Measurements from ENCODE around the gene HPCAL4. TPM values are rescaled to one million over a fixed set of nuclear protein-coding genes. Genes with fewer than 3 reads are reported as not detected.

The HPCAL4 gene
- total and polyA plus RNA-seq, 9 of the 15 experiments (the other 6 are each of a cell fraction or from before 2014, with no cell fraction given), result 0.01 to 0.04 (median 0.04) TPM; not detected in 4

DNA sequence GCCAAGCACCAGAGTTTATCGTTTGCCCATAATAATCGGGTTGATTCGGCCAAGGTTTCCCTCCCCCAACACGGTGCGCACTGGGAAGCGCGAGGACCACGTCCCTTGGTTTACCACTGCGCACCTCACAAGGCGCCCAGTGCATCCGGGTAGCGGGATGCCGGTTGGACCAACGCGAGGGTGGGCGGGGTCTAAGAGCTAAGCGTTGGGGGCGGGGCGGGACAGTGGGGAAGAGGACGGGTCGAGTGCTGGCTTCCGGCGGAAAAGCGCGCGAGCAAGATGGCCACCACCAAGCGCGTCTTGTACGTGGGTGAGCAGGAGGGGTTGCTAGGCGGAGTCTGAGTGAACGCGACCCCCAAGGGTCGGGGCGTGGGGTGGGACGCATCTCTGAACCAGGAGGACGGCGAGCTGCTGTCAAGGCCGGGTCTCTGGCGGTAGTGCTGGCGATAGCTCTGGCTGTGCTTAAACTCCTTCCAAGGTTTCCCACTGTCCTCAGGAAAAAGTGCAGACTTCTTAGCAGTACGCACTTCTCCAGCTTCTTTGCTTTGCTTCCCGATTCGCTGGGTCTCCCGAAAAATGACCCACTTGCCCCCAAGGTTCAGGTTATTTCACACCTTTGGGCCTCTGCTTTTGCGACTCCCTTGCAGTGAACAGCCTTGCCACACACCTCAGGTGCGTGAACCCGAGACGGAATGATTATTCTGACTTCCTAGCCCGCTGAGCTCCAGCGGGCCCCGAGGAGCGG is 47.6 kb upstream of the HPCAL4 start, which contains the start of gene PPIE (continued):
- TF ChIP-seq KLF1 (tag; IDR thresholded peaks at IDR 0.05) (peak; percentile 60; the same call in 1 of the 2 replicates), TAF1 (IDR thresholded peaks at IDR 0.05; ENCODE audit: control insufficient read depth, extremely low read depth, insufficient read depth, low read length, severe bottlenecking) (peak; percentile 90), HNRNPUL1 (IDR thresholded peaks at IDR 0.05; ENCODE audit: low read length) (no peak), ZNF12 (CRISPR knock-in tag; IDR thresholded peaks at IDR 0.05) (peak; percentile 59; the same call in 1 of the 2 replicates), ZBED1 (IDR thresholded peaks at IDR 0.05) (no peak), STAT6 (CRISPR knock-in tag; IDR thresholded peaks at IDR 0.05) (peak; percentile 52; the same call in 1 of the 2 replicates), NFRKB (IDR thresholded peaks at IDR 0.05; ENCODE audit: low read depth) (peak; percentile 86), FOXP4 (CRISPR knock-in tag; IDR thresholded peaks at IDR 0.05; ENCODE audit: borderline replicate concordance) (no peak), TCF7 (IDR thresholded peaks at IDR 0.05; ENCODE audit: borderline replicate concordance) (peak; percentile 39; the same call in 1 of the 2 replicates), ZNF134 (CRISPR knock-in tag; conservative IDR thresholded peaks at IDR 0.05) (no peak), CBX3 (IDR thresholded peaks at IDR 0.05; ENCODE audit: borderline replicate concordance in 1 of 2, low read length in 2 of 2) (peak in 1 of 2 experiments; percentile 85; a peak in 2 of 3 replicates), MTA1 (IDR thresholded peaks at IDR 0.05; ENCODE audit: borderline replicate concordance) (0 out of 2 replicates have a peak, but pooled peaks have one; percentile 12)
- TF ChIP-seq, protein P1, sequence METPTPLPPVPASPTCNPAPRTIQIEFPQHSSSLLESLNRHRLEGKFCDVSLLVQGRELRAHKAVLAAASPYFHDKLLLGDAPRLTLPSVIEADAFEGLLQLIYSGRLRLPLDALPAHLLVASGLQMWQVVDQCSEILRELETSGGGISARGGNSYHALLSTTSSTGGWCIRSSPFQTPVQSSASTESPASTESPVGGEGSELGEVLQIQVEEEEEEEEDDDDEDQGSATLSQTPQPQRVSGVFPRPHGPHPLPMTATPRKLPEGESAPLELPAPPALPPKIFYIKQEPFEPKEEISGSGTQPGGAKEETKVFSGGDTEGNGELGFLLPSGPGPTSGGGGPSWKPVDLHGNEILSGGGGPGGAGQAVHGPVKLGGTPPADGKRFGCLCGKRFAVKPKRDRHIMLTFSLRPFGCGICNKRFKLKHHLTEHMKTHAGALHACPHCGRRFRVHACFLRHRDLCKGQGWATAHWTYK (CRISPR knock-in tag; IDR thresholded peaks at IDR 0.05), result no peak
